Measurements from ENCODE around the gene DHFR. TPM values are rescaled to one million over a fixed set of nuclear protein-coding genes. Genes with fewer than 3 reads are reported as not detected.
"Not testable (repeated sequence)": the region's sequence is repeated elsewhere in the genome, so short reads cannot be mapped to it uniquely, and the experiment has no call there.

DHFR gene
- total RNA-seq, 1 donor from 2014 or later, result 45.4 TPM

- Mint-ChIP-seq H3K27ac (no peak overlapping the region), H3K36me3 (ENCODE audit: insufficient read depth) (no peaks in the 10 kb centered on the region), H3K27me3 (no peaks in the 10 kb centered on the region), H3K4me1 (ENCODE audit: low read depth) (no peaks in the 10 kb centered on the region), H3K9me3 (ENCODE audit: low read depth) (no peaks in the 10 kb centered on the region), H3K4me3 (ENCODE audit: low read depth) (no peak overlapping the region)
- DNase-seq (ENCODE audit: low spot score, unreplicated experiment), result no peak
- no peak for TF ChIP-seq CTCF (IDR thresholded peaks at IDR 0.05; ENCODE audit: unreplicated experiment)
Observed at GRCh38 chr5:80592105-80592504, 62.7 kb downstream of the DHFR start.

GRCh38 chr5:80591352-80591751 lies 63.4 kb downstream of the DHFR start:
- no peak for DNase-seq (ENCODE audit: low spot score, unreplicated experiment)
- Mint-ChIP-seq H3K27me3 (no peaks in the 10 kb centered on the region), H3K36me3 (ENCODE audit: insufficient read depth) (no peaks in the 10 kb centered on the region), H3K4me1 (ENCODE audit: low read depth) (no peaks in the 10 kb centered on the region), H3K27ac (no peak overlapping the region), H3K9me3 (ENCODE audit: low read depth) (no peaks in the 10 kb centered on the region), H3K4me3 (ENCODE audit: low read depth) (no peak overlapping the region)
- no peak for TF ChIP-seq CTCF (IDR thresholded peaks at IDR 0.05; ENCODE audit: unreplicated experiment)

GRCh38 chr5:80590766-80591165 lies 64.0 kb downstream of the DHFR start:
- DNase-seq (ENCODE audit: low spot score, unreplicated experiment), result no peak
- TF ChIP-seq CTCF (IDR thresholded peaks at IDR 0.05; ENCODE audit: unreplicated experiment), result no peak
- H3K9me3 Mint-ChIP-seq (ENCODE audit: low read depth), result no peaks in the 10 kb centered on the region
- no peaks in the 10 kb centered on the region for H3K27me3 Mint-ChIP-seq
- H3K36me3 Mint-ChIP-seq (ENCODE audit: insufficient read depth), result no peaks in the 10 kb centered on the region
- no peak overlapping the region for H3K4me3 Mint-ChIP-seq (ENCODE audit: low read depth)
- H3K27ac Mint-ChIP-seq, result no peak overlapping the region
- H3K4me1 Mint-ChIP-seq (ENCODE audit: low read depth), result no peaks in the 10 kb centered on the region

- H3K4me1 Mint-ChIP-seq (ENCODE audit: low read depth), result no peaks in the 10 kb centered on the region
- no peak overlapping the region for H3K27ac Mint-ChIP-seq
- H3K4me3 Mint-ChIP-seq (ENCODE audit: low read depth), result no peak overlapping the region
- DNase-seq (ENCODE audit: low spot score, unreplicated experiment), result no peak
- no peaks in the 10 kb centered on the region for H3K9me3 Mint-ChIP-seq (ENCODE audit: low read depth)
- H3K27me3 Mint-ChIP-seq, result no peaks in the 10 kb centered on the region
- no peaks in the 10 kb centered on the region for H3K36me3 Mint-ChIP-seq (ENCODE audit: insufficient read depth)
- no peak for TF ChIP-seq CTCF (IDR thresholded peaks at IDR 0.05; ENCODE audit: unreplicated experiment)
Observed at GRCh38 chr5:80588858-80589540, 65.8 kb downstream of the DHFR start.

- Mint-ChIP-seq H3K27ac (no peak overlapping the region), H3K36me3 (ENCODE audit: insufficient read depth) (no peaks in the 10 kb centered on the region), H3K27me3 (no peaks in the 10 kb centered on the region), H3K9me3 (ENCODE audit: low read depth) (no peaks in the 10 kb centered on the region), H3K4me3 (ENCODE audit: low read depth) (no peak overlapping the region), H3K4me1 (ENCODE audit: low read depth) (no peaks in the 10 kb centered on the region)
- no peak for TF ChIP-seq CTCF (IDR thresholded peaks at IDR 0.05; ENCODE audit: unreplicated experiment)
- no peak for DNase-seq (ENCODE audit: low spot score, unreplicated experiment)
Observed at GRCh38 chr5:80584770-80585169, 70.0 kb downstream of the DHFR start.

GRCh38 chr5:80580291-80580690 lies 74.5 kb downstream of the DHFR start:
- H3K27ac Mint-ChIP-seq; H3K36me3 Mint-ChIP-seq (ENCODE audit: insufficient read depth); H3K4me1 Mint-ChIP-seq (ENCODE audit: low read depth); H3K4me3 Mint-ChIP-seq (ENCODE audit: low read depth); H3K9me3 Mint-ChIP-seq (ENCODE audit: low read depth); DNase-seq (ENCODE audit: low spot score, unreplicated experiment): not testable (repeated sequence)
- peaks cover 24% of the 10 kb centered on the region for H3K27me3 Mint-ChIP-seq

Measured in progenitor cell of endocrine pancreas (in vitro differentiated cells).